ENCODE data around the gene LLGL2.
"Not testable (repeated sequence)": the region's sequence is repeated elsewhere in the genome, so short reads cannot be mapped to it uniquely, and the experiment has no call there.

LLGL2 gene

GRCh38 chr17:75590314-75590761 is 64.8 kb downstream of the LLGL2 start:
- DNase-seq (ENCODE audit: low read depth in 2 of 2) = no peak

GRCh38 chr17:75590849-75591721 is 65.6 kb downstream of the LLGL2 start:
- DNase-seq (ENCODE audit: low read depth in 2 of 2) = no peak

GRCh38 chr17:75591722-75592302 is 66.3 kb downstream of the LLGL2 start:
- DNase-seq (ENCODE audit: low read depth in 2 of 2) = no peak

- DNase-seq (ENCODE audit: low read depth in 2 of 2) = no peak
These were observed 67.0 kb downstream of the LLGL2 start for GRCh38 chr17:75592348-75593020.

GRCh38 chr17:75593430-75593829 is 67.9 kb downstream of the LLGL2 start:
- not testable (repeated sequence) for DNase-seq (ENCODE audit: low read depth in 2 of 2)

- DNase-seq (ENCODE audit: low read depth in 2 of 2) = no peak
These were observed 69.2 kb downstream of the LLGL2 start for GRCh38 chr17:75594499-75595283.

GRCh38 chr17:75595284-75595919 is 69.9 kb downstream of the LLGL2 start:
- DNase-seq (ENCODE audit: low read depth in 2 of 2) = no peak

- no peak for DNase-seq (ENCODE audit: low read depth in 2 of 2)
These were observed 70.4 kb downstream of the LLGL2 start for GRCh38 chr17:75595920-75596313.

GRCh38 chr17:75596320-75597087 is 71.0 kb downstream of the LLGL2 start:
- DNase-seq (ENCODE audit: low read depth in 2 of 2) = no peak

GRCh38 chr17:75601057-75601987 is 75.8 kb downstream of the LLGL2 start:
- DNase-seq (ENCODE audit: low read depth in 2 of 2) = no peak

- DNase-seq (ENCODE audit: low read depth in 2 of 2) = no peak
These were observed 77.1 kb downstream of the LLGL2 start for GRCh38 chr17:75602644-75603043.

GRCh38 chr17:75603123-75603522 is 77.6 kb downstream of the LLGL2 start:
- DNase-seq (ENCODE audit: low read depth in 2 of 2) = no peak

- no peak for DNase-seq (ENCODE audit: low read depth in 2 of 2)
These were observed 78.7 kb downstream of the LLGL2 start for GRCh38 chr17:75604034-75604695.

GRCh38 chr17:75605790-75606189 is 80.3 kb downstream of the LLGL2 start:
- no peak for DNase-seq (ENCODE audit: low read depth in 2 of 2)

- DNase-seq (ENCODE audit: low read depth in 2 of 2) = no peak
These were observed 81.6 kb downstream of the LLGL2 start for GRCh38 chr17:75607086-75607485.

- DNase-seq (ENCODE audit: low read depth in 2 of 2) = no peak
These were observed 84.8 kb downstream of the LLGL2 start for GRCh38 chr17:75610103-75610984.

- DNase-seq (ENCODE audit: low read depth in 2 of 2) = no peak
These were observed 86.4 kb downstream of the LLGL2 start for GRCh38 chr17:75611851-75612429.

All from fibroblast of skin of left quadriceps (primary cell).